Neural cell (in vitro differentiated cells): Measurements from ENCODE around the gene ISG20. TPM values are rescaled to one million over a fixed set of nuclear protein-coding genes. Genes with fewer than 3 reads are reported as not detected.

Experiments used
- H2AFZ ChIP-seq: fragments of 200-600, 300-800 bp; sonication (generic), shearing (Covaris generic); 2 replicates; pipeline ENCODE4 v1.6.0; 2014; ENCODE audit warnings: low read depth, mild to moderate bottlenecking, antibody characterized with exemption, low read length, moderate library complexity
- H3F3A ChIP-seq: fragments of 200-600 bp; shearing (Covaris generic); 2 replicates; pipeline ENCODE4 v1.6.1; 2016; ENCODE audit warnings: mild to moderate bottlenecking, moderate library complexity, mixed read lengths, antibody characterized with exemption, low read length; ENCODE audit not compliant: insufficient read depth, poor library complexity, severe bottlenecking
- H3K27ac ChIP-seq: fragments of 200-600, 300-800 bp; sonication (generic), shearing (Covaris generic); 2 replicates; pipeline ENCODE4 v1.5.1; 2014; ENCODE audit warnings: mild to moderate bottlenecking, low read length, moderate library complexity
- H3K27me3 ChIP-seq: fragments of 300-800, 200-600 bp; sonication (generic), shearing (Covaris generic); 2 replicates; pipeline ENCODE4 v1.6.0; 2014; ENCODE audit warnings: mild to moderate bottlenecking, low read depth, low read length, moderate library complexity; ENCODE audit not compliant: insufficient read depth
- H3K36me3 ChIP-seq: fragments of 300-800, 200-600 bp; sonication (generic), shearing (Covaris generic); 2 replicates; pipeline ENCODE4 v1.5.1; 2014; ENCODE audit warnings: mild to moderate bottlenecking, antibody characterized with exemption, low read length, moderate library complexity; ENCODE audit not compliant: insufficient read depth
- H3K4me2 ChIP-seq: fragments of 300-800, 200-600 bp; sonication (generic), shearing (Covaris generic); 2 replicates; pipeline ENCODE4 v1.6.0; 2014; ENCODE audit warnings: mild to moderate bottlenecking, low read length
- H3K4me3 ChIP-seq: fragments of 300-800, 200-600 bp; sonication (generic), shearing (Covaris generic); 2 replicates; pipeline ENCODE4 v1.5.1; 2014; ENCODE audit warnings: mild to moderate bottlenecking, low read length, moderate library complexity
- H3K79me2 ChIP-seq: fragments of 200-600 bp; shearing (Covaris generic); replicated peaks from 2 replicates; pipeline ENCODE4 v1.6.0; 2014; ENCODE audit warnings: mild to moderate bottlenecking, low read length, moderate library complexity; ENCODE audit not compliant: insufficient read depth
- H3K9ac ChIP-seq: fragments of 300-800, 200-600 bp; sonication (generic), shearing (Covaris generic); 2 replicates; pipeline ENCODE4 v1.6.1; 2016; ENCODE audit warnings: mild to moderate bottlenecking, low read length, mixed read lengths
- H3K9me2 ChIP-seq: fragments of 200-600 bp; shearing (Covaris generic); 2 replicates; pipeline ENCODE4 v1.6.1; 2016; ENCODE audit warnings: mild to moderate bottlenecking, low read length, mixed read lengths; ENCODE audit not compliant: insufficient read depth
- H3K9me3 ChIP-seq: fragments of 200-600, 300-800 bp; sonication (generic), shearing (Covaris generic); 2 replicates; pipeline ENCODE4 v1.6.1; 2016; ENCODE audit warnings: mild to moderate bottlenecking, mixed run types, low read length, moderate library complexity, mixed read lengths
- H4K20me1 ChIP-seq: fragments of 200-600 bp; shearing (Covaris generic); 2 replicates; pipeline ENCODE4 v1.6.1; 2016; ENCODE audit warnings: mild to moderate bottlenecking, mixed run types; ENCODE audit not compliant: insufficient read depth
- EP300 ChIP-seq: fragments of 450-650 bp; conservative IDR thresholded peaks from 2 replicates; pipeline ENCODE4 v1.6.1; 2014; ENCODE audit warnings: antibody characterized with exemption, mild to moderate bottlenecking, moderate library complexity; ENCODE audit not compliant: poor library complexity, severe bottlenecking
- EZH2 ChIP-seq: fragments of 200-600, 300-800 bp; shearing (Covaris generic), sonication (generic); IDR thresholded peaks from 2 replicates; pipeline ENCODE4 v1.6.1; 2014; ENCODE audit warnings: antibody characterized with exemption, low read length, borderline replicate concordance, mild to moderate bottlenecking; ENCODE audit not compliant: insufficient read depth, poor library complexity, severe bottlenecking
- MXI1 ChIP-seq: fragments of 450-650 bp; conservative IDR thresholded peaks from 2 replicates; pipeline ENCODE4 v1.6.1; 2014; ENCODE audit warnings: antibody characterized with exemption, mild to moderate bottlenecking; ENCODE audit not compliant: poor library complexity, severe bottlenecking
- POLR2AphosphoS5 ChIP-seq: IDR thresholded peaks from 2 replicates; pipeline ENCODE4 v1.6.1; 2012
- RAD21 ChIP-seq: fragments of 450-650 bp; conservative IDR thresholded peaks from 2 replicates; pipeline ENCODE4 v1.6.1; 2014; ENCODE audit warnings: antibody characterized with exemption, mild to moderate bottlenecking, moderate library complexity
- SMC3 ChIP-seq: fragments of 450-650 bp; conservative IDR thresholded peaks from 2 replicates; pipeline ENCODE4 v1.6.1; 2014; ENCODE audit warnings: antibody characterized with exemption, mild to moderate bottlenecking, moderate library complexity; ENCODE audit not compliant: poor library complexity
- TAF1 ChIP-seq: IDR thresholded peaks from 2 replicates; pipeline ENCODE4 v1.6.1; 2012; ENCODE audit warnings: low read depth
- polyA minus RNA-seq: library from RNA; depleted of rRNA, polyadenylated mRNA; stranded (reverse); fragments of >200 nt; gene quantifications from 2 replicates; pipeline ENCODE4 v1.2.3, GENCODE V29; 2014
- polyA plus RNA-seq: library from polyadenylated mRNA; depleted of rRNA; stranded (reverse); fragments of >200 nt; gene quantifications from 2 replicates; pipeline ENCODE4 v1.2.3, GENCODE V29; 2014
- TF ChIP-seq, protein P1 (sequence below): fragments of 450-650 bp; IDR thresholded peaks from 2 replicates; pipeline ENCODE4 v1.5.1; 2014; ENCODE audit warnings: antibody characterized with exemption, mild to moderate bottlenecking, moderate library complexity; ENCODE audit not compliant: poor library complexity, severe bottlenecking
- TF ChIP-seq, protein P2 (sequence below): IDR thresholded peaks from 2 replicates; pipeline ENCODE4 v1.6.1; 2012; ENCODE audit warnings: borderline replicate concordance

ISG20 gene
- polyA plus RNA-seq (0.88 and 5.9 TPM in 2 replicates), polyA minus RNA-seq (under 0.01 and 0.12 TPM in 2 replicates)

DNA sequence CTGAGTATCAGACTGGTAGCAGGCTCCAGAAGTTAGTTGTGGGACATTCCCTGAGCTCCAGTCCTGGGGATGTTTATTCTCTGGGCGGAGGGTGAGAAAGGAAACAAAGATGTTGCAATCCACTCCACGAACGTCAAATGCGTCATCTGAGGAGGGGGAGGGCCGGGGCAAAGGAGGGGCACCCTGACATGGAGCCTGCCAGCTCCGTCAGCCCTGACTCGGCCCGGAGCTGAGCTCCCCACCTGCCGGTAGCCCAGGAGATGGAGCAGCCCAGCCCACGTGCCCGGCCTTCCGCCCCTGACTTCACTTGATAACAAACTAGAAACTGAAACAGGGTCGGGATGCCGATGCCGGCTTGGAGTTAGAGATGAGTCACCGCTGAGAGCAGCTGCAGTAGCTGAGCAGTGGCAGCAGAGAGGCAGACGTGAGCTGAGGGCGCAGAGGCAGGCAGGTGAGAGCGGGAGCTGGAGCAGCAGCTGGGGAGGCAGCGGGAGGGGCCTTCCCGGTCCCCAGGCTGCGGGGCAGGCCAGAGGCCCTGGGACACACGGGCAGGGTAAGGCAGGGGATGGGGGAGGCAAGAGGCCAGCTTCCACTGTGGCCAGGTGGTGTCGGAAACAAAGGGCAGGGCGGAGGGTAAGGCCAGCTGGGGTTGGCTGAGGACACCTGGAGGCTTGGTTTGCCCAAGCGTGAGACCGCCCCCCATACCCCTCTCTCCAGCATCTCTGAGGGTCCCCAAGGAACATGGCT lies at the start of gene ISG20:
ISG20 (plus strand) TSS at position 391 of the 747 bp plus-strand sequence; CDS start at position 742, 351 bp downstream.
- no peaks in the 10 kb centered on the region for H3K9me3 ChIP-seq
- H3K4me3 ChIP-seq = no peak within 1 kb of the TSS
- H3K36me3 ChIP-seq = no peaks in the 10 kb centered on the region
- no peaks in the 10 kb centered on the region for H4K20me1 ChIP-seq
- no peak within 1 kb of the TSS for H3K9ac ChIP-seq
- H3K79me2 ChIP-seq = no peaks in the 10 kb centered on the region
- H3K9me2 ChIP-seq = no peaks in the 10 kb centered on the region
- TF ChIP-seq, protein P1, sequence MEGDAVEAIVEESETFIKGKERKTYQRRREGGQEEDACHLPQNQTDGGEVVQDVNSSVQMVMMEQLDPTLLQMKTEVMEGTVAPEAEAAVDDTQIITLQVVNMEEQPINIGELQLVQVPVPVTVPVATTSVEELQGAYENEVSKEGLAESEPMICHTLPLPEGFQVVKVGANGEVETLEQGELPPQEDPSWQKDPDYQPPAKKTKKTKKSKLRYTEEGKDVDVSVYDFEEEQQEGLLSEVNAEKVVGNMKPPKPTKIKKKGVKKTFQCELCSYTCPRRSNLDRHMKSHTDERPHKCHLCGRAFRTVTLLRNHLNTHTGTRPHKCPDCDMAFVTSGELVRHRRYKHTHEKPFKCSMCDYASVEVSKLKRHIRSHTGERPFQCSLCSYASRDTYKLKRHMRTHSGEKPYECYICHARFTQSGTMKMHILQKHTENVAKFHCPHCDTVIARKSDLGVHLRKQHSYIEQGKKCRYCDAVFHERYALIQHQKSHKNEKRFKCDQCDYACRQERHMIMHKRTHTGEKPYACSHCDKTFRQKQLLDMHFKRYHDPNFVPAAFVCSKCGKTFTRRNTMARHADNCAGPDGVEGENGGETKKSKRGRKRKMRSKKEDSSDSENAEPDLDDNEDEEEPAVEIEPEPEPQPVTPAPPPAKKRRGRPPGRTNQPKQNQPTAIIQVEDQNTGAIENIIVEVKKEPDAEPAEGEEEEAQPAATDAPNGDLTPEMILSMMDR = no peak
- TF ChIP-seq SMC3 = no peak
- no peak for TF ChIP-seq MXI1
- TF ChIP-seq RAD21 = no peak
- no peak for TF ChIP-seq POLR2AphosphoS5
- no peak for TF ChIP-seq EP300
- TF ChIP-seq, protein P2, sequence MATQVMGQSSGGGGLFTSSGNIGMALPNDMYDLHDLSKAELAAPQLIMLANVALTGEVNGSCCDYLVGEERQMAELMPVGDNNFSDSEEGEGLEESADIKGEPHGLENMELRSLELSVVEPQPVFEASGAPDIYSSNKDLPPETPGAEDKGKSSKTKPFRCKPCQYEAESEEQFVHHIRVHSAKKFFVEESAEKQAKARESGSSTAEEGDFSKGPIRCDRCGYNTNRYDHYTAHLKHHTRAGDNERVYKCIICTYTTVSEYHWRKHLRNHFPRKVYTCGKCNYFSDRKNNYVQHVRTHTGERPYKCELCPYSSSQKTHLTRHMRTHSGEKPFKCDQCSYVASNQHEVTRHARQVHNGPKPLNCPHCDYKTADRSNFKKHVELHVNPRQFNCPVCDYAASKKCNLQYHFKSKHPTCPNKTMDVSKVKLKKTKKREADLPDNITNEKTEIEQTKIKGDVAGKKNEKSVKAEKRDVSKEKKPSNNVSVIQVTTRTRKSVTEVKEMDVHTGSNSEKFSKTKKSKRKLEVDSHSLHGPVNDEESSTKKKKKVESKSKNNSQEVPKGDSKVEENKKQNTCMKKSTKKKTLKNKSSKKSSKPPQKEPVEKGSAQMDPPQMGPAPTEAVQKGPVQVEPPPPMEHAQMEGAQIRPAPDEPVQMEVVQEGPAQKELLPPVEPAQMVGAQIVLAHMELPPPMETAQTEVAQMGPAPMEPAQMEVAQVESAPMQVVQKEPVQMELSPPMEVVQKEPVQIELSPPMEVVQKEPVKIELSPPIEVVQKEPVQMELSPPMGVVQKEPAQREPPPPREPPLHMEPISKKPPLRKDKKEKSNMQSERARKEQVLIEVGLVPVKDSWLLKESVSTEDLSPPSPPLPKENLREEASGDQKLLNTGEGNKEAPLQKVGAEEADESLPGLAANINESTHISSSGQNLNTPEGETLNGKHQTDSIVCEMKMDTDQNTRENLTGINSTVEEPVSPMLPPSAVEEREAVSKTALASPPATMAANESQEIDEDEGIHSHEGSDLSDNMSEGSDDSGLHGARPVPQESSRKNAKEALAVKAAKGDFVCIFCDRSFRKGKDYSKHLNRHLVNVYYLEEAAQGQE = no peak
- TF ChIP-seq TAF1 = no peak
- no peak for TF ChIP-seq EZH2
- no peak within 1 kb of the TSS for H3K4me2 ChIP-seq
- no peak within 1 kb of the TSS for H3K27ac ChIP-seq
- H2AFZ ChIP-seq = no peak within 1 kb of the TSS
- no peaks in the 10 kb centered on the region for H3F3A ChIP-seq
- H3K27me3 ChIP-seq = no peaks in the 10 kb centered on the region

DNA sequence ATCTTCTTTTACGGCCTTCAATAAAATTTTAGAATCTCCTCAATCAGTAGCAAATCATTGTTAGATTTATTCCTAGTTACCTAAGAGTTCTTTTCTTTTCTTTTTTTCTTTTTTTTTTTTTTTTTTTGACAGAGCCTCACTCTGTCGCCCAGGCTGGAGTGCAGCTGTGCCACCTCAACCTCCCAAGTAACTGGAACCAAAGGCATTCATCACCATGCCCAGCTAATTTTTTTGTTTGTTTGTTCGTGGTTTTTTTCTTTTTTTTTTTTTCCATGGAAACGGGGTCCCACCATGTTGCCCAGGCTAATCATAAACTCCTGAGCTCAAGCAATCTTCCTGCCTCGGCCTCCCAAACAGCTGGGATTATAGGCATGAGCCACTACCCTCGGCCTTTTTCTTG lies 48.1 kb upstream of the ISG20 start:
- Histone ChIP-seq H3K79me2 (no peaks in the 10 kb centered on the region), H3K4me3 (no peak overlapping the region), H3K27me3 (no peaks in the 10 kb centered on the region), H3K27ac (no peak overlapping the region), H3F3A (no peaks in the 10 kb centered on the region), H3K9ac (no peak overlapping the region), H3K36me3 (no peaks in the 10 kb centered on the region), H3K9me3 (no peaks in the 10 kb centered on the region), H2AFZ (no peak overlapping the region), H4K20me1 (no peaks in the 10 kb centered on the region), H3K9me2 (no peaks in the 10 kb centered on the region), H3K4me2 (no peak overlapping the region)
- no peak for TF ChIP-seq POLR2AphosphoS5
- TF ChIP-seq SMC3 = no peak
- no peak for TF ChIP-seq TAF1
